C4-2B (cell line): ENCODE results near the gene FAM222A.

ENCODE experiments used
- ZFX ChIP-seq: fragments of 450-650 bp; IDR thresholded peaks from 2 replicates; pipeline ENCODE4 v1.6.1; 2017
- TF ChIP-seq, protein P1 (sequence below): fragments of 450-650 bp; conservative IDR thresholded peaks from 2 replicates; pipeline ENCODE4 v1.5.1; 2017; ENCODE audit warnings: mild to moderate bottlenecking

GRCh38 chr12:109673379-109673778 is 40.2 kb upstream of the FAM222A start:
- TF ChIP-seq, protein P1, sequence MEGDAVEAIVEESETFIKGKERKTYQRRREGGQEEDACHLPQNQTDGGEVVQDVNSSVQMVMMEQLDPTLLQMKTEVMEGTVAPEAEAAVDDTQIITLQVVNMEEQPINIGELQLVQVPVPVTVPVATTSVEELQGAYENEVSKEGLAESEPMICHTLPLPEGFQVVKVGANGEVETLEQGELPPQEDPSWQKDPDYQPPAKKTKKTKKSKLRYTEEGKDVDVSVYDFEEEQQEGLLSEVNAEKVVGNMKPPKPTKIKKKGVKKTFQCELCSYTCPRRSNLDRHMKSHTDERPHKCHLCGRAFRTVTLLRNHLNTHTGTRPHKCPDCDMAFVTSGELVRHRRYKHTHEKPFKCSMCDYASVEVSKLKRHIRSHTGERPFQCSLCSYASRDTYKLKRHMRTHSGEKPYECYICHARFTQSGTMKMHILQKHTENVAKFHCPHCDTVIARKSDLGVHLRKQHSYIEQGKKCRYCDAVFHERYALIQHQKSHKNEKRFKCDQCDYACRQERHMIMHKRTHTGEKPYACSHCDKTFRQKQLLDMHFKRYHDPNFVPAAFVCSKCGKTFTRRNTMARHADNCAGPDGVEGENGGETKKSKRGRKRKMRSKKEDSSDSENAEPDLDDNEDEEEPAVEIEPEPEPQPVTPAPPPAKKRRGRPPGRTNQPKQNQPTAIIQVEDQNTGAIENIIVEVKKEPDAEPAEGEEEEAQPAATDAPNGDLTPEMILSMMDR: no peak
- TF ChIP-seq ZFX: no peak
